Lower leg skin (tissue), 3 donors: Measurements from ENCODE around the gene CFAP221.

Experiments used
- POLR2A ChIP-seq, 2 donors: fragments of 450-650 bp; IDR thresholded peaks; one replicate each; pipeline ENCODE4 v1.6.1; 2016 to 2017; ENCODE audit warnings: antibody characterized with exemption in 2 of 2, mild to moderate bottlenecking in 1 of 2, moderate library complexity in 1 of 2
- TF ChIP-seq, protein P1 (sequence below), 3 donors: fragments of 450-650 bp; IDR thresholded peaks; one replicate each; pipeline ENCODE4 v1.5.1; 2016; ENCODE audit warnings: antibody characterized with exemption in 3 of 3, mild to moderate bottlenecking in 3 of 3, moderate library complexity in 2 of 3

DNA sequence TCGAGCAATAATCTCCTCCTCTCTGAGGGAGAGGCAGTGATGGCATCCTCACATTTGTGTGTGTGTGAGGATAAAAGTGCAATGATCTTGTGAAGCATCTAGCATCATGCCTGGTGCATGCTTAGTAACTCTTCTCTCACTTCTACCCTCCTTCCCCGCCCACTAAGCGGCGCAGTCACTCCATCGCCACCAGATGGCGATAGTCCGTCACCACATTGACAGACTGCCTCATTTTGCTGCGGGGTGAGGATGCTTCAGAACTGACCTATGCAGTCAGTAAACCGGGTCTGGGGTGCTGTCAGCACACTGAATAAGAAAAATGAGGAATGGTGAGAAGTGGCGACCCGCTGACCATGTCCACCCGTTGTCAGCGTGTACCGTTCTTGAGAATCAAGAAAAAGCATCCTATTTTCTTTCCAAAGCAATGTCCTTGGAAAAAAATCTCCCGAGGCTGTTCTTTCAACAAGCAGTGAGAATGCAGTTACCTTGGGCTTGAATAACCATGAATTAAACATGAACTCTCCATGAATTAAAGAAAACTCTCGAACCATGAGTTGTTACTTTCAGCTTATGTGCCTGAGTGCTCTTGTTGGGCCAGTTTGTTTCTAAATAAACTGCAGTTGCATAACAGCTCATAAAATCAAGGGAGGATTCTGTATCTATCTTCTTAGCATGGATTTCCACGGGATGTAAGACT is 97.5 kb downstream of the CFAP221 start:
- TF ChIP-seq, protein P1, sequence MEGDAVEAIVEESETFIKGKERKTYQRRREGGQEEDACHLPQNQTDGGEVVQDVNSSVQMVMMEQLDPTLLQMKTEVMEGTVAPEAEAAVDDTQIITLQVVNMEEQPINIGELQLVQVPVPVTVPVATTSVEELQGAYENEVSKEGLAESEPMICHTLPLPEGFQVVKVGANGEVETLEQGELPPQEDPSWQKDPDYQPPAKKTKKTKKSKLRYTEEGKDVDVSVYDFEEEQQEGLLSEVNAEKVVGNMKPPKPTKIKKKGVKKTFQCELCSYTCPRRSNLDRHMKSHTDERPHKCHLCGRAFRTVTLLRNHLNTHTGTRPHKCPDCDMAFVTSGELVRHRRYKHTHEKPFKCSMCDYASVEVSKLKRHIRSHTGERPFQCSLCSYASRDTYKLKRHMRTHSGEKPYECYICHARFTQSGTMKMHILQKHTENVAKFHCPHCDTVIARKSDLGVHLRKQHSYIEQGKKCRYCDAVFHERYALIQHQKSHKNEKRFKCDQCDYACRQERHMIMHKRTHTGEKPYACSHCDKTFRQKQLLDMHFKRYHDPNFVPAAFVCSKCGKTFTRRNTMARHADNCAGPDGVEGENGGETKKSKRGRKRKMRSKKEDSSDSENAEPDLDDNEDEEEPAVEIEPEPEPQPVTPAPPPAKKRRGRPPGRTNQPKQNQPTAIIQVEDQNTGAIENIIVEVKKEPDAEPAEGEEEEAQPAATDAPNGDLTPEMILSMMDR (IDR thresholded peaks at IDR 0.05) = peak in 1 of 3 donors; percentile 76
- no peak for TF ChIP-seq POLR2A (IDR thresholded peaks at IDR 0.05)
